Measurements from ENCODE around the gene NNMT. TPM values are rescaled to one million over a fixed set of nuclear protein-coding genes. Genes with fewer than 3 reads are reported as not detected.

NNMT gene
- total and polyA plus RNA-seq, 8 donors, result 4.8 to 139 (median 61.9) TPM

- TF ChIP-seq CTCF (IDR thresholded peaks at IDR 0.05), result no peak
- DNase-seq, result no peak
- no peaks in the 10 kb centered on the region for H3K36me3 ChIP-seq
- ATAC-seq, result no peak
- H3K27me3 ChIP-seq, result no peaks in the 10 kb centered on the region
- no peak overlapping the region for H3K4me3 ChIP-seq
- no peak overlapping the region for H3K27ac ChIP-seq
- H3K9me3 ChIP-seq, result no peaks in the 10 kb centered on the region
- peak; percentile 49 for FAIRE-seq
- intact Hi-C loops (cut with DNase I), result no loop called here
- H3K4me1 ChIP-seq, result no peaks in the 10 kb centered on the region
These were observed 63.1 kb downstream of the NNMT start for GRCh38 chr11:114359342-114359741.

- no peak for ATAC-seq
These were observed 66.1 kb downstream of the NNMT start for GRCh38 chr11:114362326-114362725.

GRCh38 chr11:114362958-114363357, 66.8 kb downstream of the NNMT start:
- WGBS, 2 donors, result 41 to 48% methylated on average over 3 of the region's 3 CpGs
- TF ChIP-seq CTCF (IDR thresholded peaks at IDR 0.05), result no peak
- intact Hi-C loops (cut with DNase I), result no loop called here
- ATAC-seq, result no peak
- FAIRE-seq, result no peak
- DNase-seq, result no peak
- Histone ChIP-seq H3K36me3 (no peaks in the 10 kb centered on the region), H3K4me1 (no peaks in the 10 kb centered on the region), H3K9me3 (no peaks in the 10 kb centered on the region), H3K27me3 (peaks cover 0 to 2% (median 0%) of the 10 kb centered on the region in 4 donors), H3K27ac (no peak overlapping the region), H3K4me3 (no peak overlapping the region)

More at GRCh38 chr11:114362326-114362725, 66.1 kb downstream of the NNMT start:
- no peaks in the 10 kb centered on the region for H3K27me3 ChIP-seq
- H3K27ac ChIP-seq, result no peak overlapping the region
- no peak for TF ChIP-seq CTCF (IDR thresholded peaks at IDR 0.05)
- no peak for FAIRE-seq
- H3K9me3 ChIP-seq, result no peaks in the 10 kb centered on the region
- 70 to 82% methylated on average over 4 of the region's 4 CpGs for WGBS, 2 donors
- no peak overlapping the region for H3K4me3 ChIP-seq
- no peaks in the 10 kb centered on the region for H3K4me1 ChIP-seq
- no peaks in the 10 kb centered on the region for H3K36me3 ChIP-seq
- intact Hi-C loops (cut with DNase I), result no loop called here
- no peak for DNase-seq

Other genes starting within 250 kb of the NNMT start
- 10 to 100 TPM in 5 of 6 donors, 1 to 10 TPM in 1; 8.1 to 76.4 (median 47.0) TPM for gene ZBTB16, start 236.7 kb upstream of the NNMT start, total RNA-seq
- 10 to 100 TPM; 12.0 to 41.3 TPM for gene ZBTB16, start 236.7 kb upstream of the NNMT start, polyA plus RNA-seq
- 1 to 10 TPM; 4.7 to 8.5 (median 5.4) TPM for gene C11orf71, start 104.1 kb downstream of the NNMT start, total RNA-seq
- gene C11orf71, start 104.1 kb downstream of the NNMT start, polyA plus RNA-seq, result 10 to 100 TPM in 1 of 2 donors, 1 to 10 TPM in 1; 7.4 to 11.3 TPM
- 10 to 100 TPM in 4 of 6 donors, 1 to 10 TPM in 2; 6.5 to 16.4 (median 11.8) TPM for gene RBM7, start 104.3 kb downstream of the NNMT start, total RNA-seq
- 1 to 10 TPM; 3.8 to 8.7 TPM for gene RBM7, start 104.3 kb downstream of the NNMT start, polyA plus RNA-seq
- 10 to 100 TPM; 24.0 to 36.4 (median 29.1) TPM for gene REXO2, start 143.1 kb downstream of the NNMT start, total RNA-seq
- gene REXO2, start 143.1 kb downstream of the NNMT start, polyA plus RNA-seq, result 10 to 100 TPM; 26.9 to 41.1 TPM